AG08395 (cell line): ENCODE measurements around the gene PCDHGB4.
"Not testable (repeated sequence)": the region's sequence is repeated elsewhere in the genome, so short reads cannot be mapped to it uniquely, and the experiment has no call there.

Experiments used
- DNase-seq: peaks from one replicate; pipeline ENCODE4 v3.0.0; 2012; ENCODE audit warnings: mixed read lengths, low spot score

PCDHGB4 gene

GRCh38 chr5:141366016-141366896, 21.2 kb upstream of the PCDHGB4 start:
- no peak for DNase-seq

GRCh38 chr5:141369994-141370848, 17.3 kb upstream of the PCDHGB4 start, which contains the start of gene PCDHGB3:
PCDHGB3 (plus strand) TSS chr5:141370242; CDS start chr5:141370395, 153 bp downstream.
- peak; percentile 69 for DNase-seq

GRCh38 chr5:141371572-141372475, 15.7 kb upstream of the PCDHGB4 start:
- DNase-seq: no peak

GRCh38 chr5:141373673-141374317, 13.7 kb upstream of the PCDHGB4 start, which contains the start of gene PCDHGA6:
PCDHGA6 (plus strand) TSS chr5:141373891; CDS start chr5:141374084, 193 bp downstream.
- DNase-seq: no peak

- no peak for DNase-seq
These were observed 12.9 kb upstream of the PCDHGB4 start for GRCh38 chr5:141374627-141375026.

GRCh38 chr5:141375444-141376155, 11.9 kb upstream of the PCDHGB4 start:
- not testable (repeated sequence) for DNase-seq

GRCh38 chr5:141382469-141383294, 4.8 kb upstream of the PCDHGB4 start, which contains the start of gene PCDHGA7:
PCDHGA7 (plus strand) TSS chr5:141382742; CDS start chr5:141382900, 158 bp downstream.
- DNase-seq: peak; percentile 42

- no peak for DNase-seq
These were observed 4.2 kb upstream of the PCDHGB4 start for GRCh38 chr5:141383345-141383744.

- DNase-seq: no peak
These were observed 2.8 kb upstream of the PCDHGB4 start for GRCh38 chr5:141384471-141385267.

GRCh38 chr5:141388661-141389060, 1.2 kb downstream of the PCDHGB4 start:
- DNase-seq: no peak

GRCh38 chr5:141389153-141390042, 1.9 kb downstream of the PCDHGB4 start:
- DNase-seq: no peak

- DNase-seq: no peak
These were observed 5.1 kb downstream of the PCDHGB4 start, which contains the start of gene PCDHGA8 for GRCh38 chr5:141392429-141393198. PCDHGA8 (plus strand) TSS chr5:141392633; CDS start chr5:141392814, 181 bp downstream.

- no peak for DNase-seq
These were observed 5.8 kb downstream of the PCDHGB4 start for GRCh38 chr5:141393267-141393666.

- DNase-seq: not testable (repeated sequence)
These were observed 7.1 kb downstream of the PCDHGB4 start for GRCh38 chr5:141394401-141395187.

GRCh38 chr5:141397756-141398551, 10.5 kb downstream of the PCDHGB4 start, which contains the start of gene PCDHGB5:
PCDHGB5 (plus strand) TSS chr5:141397947; CDS start chr5:141398128, 181 bp downstream.
- peak; percentile 62 for DNase-seq
